ENCODE results near the gene DEGS1. TPM values are rescaled to one million over a fixed set of nuclear protein-coding genes. Genes with fewer than 3 reads are reported as not detected.

DEGS1 gene
- total and polyA plus RNA-seq, 12 donors: 24.5 to 77.4 (median 48.2) TPM

- TF ChIP-seq, protein P1, sequence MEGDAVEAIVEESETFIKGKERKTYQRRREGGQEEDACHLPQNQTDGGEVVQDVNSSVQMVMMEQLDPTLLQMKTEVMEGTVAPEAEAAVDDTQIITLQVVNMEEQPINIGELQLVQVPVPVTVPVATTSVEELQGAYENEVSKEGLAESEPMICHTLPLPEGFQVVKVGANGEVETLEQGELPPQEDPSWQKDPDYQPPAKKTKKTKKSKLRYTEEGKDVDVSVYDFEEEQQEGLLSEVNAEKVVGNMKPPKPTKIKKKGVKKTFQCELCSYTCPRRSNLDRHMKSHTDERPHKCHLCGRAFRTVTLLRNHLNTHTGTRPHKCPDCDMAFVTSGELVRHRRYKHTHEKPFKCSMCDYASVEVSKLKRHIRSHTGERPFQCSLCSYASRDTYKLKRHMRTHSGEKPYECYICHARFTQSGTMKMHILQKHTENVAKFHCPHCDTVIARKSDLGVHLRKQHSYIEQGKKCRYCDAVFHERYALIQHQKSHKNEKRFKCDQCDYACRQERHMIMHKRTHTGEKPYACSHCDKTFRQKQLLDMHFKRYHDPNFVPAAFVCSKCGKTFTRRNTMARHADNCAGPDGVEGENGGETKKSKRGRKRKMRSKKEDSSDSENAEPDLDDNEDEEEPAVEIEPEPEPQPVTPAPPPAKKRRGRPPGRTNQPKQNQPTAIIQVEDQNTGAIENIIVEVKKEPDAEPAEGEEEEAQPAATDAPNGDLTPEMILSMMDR (IDR thresholded peaks at IDR 0.05): no peak
- TF ChIP-seq POLR2A (IDR thresholded peaks at IDR 0.05): no peak
- peaks cover 0 to 34% of the 10 kb centered on the region in 2 donors for H3K36me3 ChIP-seq (replicated peaks in 1 of 2)
- H3K27ac ChIP-seq: no peak overlapping the region
- no peak overlapping the region for H3K4me3 ChIP-seq
- WGBS, 4 donors: 93 to 98% (median 97%) methylated on average over 7 of the region's 7 CpGs
- no peaks in the 10 kb centered on the region for H3K27me3 ChIP-seq
- intact Hi-C loops (cut with DNase I): no loop called here
- no peak for DNase-seq
- H3K9me3 ChIP-seq (replicated peaks in 1 of 3): no peaks in the 10 kb centered on the region
- peaks cover 1 to 6% of the 10 kb centered on the region in 2 donors for H3K4me1 ChIP-seq (replicated peaks in 1 of 2)
These were observed 6.5 kb downstream of the DEGS1 start for GRCh38 chr1:224189561-224189960.

DNA sequence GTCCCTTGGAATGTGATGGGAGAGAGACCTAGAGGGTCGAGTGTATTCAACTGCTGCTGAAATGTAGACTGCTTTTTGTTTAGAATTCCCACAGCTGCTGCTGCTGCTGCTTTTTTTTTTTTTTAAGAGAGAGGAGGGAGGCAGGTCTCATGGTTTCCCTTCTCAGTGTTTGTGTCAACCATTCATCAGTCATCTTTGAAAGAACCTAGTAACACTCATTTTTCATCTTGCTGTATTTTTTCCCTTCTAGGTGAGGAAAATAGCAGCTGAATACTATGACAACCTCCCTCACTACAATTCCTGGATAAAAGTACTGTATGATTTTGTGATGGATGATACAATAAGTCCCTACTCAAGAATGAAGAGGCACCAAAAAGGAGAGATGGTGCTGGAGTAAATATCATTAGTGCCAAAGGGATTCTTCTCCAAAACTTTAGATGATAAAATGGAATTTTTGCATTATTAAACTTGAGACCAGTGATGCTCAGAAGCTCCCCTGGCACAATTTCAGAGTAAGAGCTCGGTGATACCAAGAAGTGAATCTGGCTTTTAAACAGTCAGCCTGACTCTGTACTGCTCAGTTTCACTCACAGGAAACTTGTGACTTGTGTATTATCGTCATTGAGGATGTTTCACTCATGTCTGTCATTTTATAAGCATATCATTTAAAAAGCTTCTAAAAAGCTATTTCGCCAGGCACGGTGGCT is 9.2 kb downstream of the DEGS1 start:
- Histone ChIP-seq H3K4me3 (no peak overlapping the region), H3K36me3 (replicated peaks in 1 of 2) (peaks cover 0 to 34% of the 10 kb centered on the region in 2 donors), H3K27ac (no peak overlapping the region), H3K27me3 (no peaks in the 10 kb centered on the region), H3K4me1 (replicated peaks in 1 of 2) (peaks cover 5 to 12% of the 10 kb centered on the region in 2 donors), H3K9me3 (replicated peaks in 1 of 3) (no peaks in the 10 kb centered on the region)
- no peak for TF ChIP-seq POLR2A (IDR thresholded peaks at IDR 0.05)
- TF ChIP-seq, protein P1 (IDR thresholded peaks at IDR 0.05): no peak
- intact Hi-C loops (cut with DNase I): no loop called here
- 79 to 87% (median 83%) methylated on average over 5 of the region's 5 CpGs for WGBS, 4 donors
- no peak for DNase-seq

DNA sequence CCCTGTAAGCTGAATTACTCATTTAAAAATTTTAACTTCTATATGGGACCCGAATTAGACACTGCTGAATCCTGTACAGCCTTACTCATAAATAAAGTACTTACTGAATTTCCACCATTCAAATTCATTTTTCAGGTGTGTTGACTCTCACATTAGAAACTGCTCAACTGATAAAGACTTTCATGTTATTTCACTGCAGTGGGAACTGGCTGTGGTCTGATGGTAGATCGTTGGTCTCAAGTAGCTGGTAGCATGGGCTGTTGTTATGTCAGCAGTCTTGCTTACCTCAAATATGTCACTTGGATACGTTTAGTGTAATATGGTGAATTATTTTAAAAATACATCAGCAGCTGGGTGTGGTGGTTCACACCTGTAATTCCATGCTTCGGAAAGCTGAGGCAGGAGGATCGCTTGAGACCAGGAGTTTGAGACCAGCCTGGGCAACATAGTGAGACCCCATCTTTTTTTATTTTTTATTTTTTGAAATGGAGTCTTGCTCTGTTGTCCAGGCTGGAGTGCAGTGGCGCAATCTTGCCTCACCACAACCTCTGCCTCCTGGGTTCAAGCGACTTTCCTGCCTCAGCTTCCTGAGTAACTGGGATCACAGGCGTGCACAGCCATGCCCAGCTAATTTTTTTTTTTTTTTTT is 10.4 kb downstream of the DEGS1 start:
- H3K36me3 ChIP-seq (replicated peaks in 1 of 2): peaks cover 0 to 34% of the 10 kb centered on the region in 2 donors
- intact Hi-C loops (cut with DNase I): no loop called here

More for the DNA sequence above, 10.4 kb downstream of the DEGS1 start:
- DNase-seq: no peak
- Histone ChIP-seq H3K4me1 (replicated peaks in 1 of 2) (peaks cover 5 to 12% of the 10 kb centered on the region in 2 donors), H3K27ac (no peak overlapping the region), H3K9me3 (replicated peaks in 1 of 3) (no peaks in the 10 kb centered on the region), H3K4me3 (no peak overlapping the region), H3K27me3 (no peaks in the 10 kb centered on the region)
- TF ChIP-seq, protein P1 (IDR thresholded peaks at IDR 0.05): no peak
- TF ChIP-seq POLR2A (IDR thresholded peaks at IDR 0.05): no peak
- 91 to 96% (median 95%) methylated on average over 8 of the region's 8 CpGs for WGBS, 4 donors
